ENCODE data around the gene NBAS.
A peak's percentile ranks its signal among the peaks of the same experiment; 100 is the strongest.

NBAS gene

DNA sequence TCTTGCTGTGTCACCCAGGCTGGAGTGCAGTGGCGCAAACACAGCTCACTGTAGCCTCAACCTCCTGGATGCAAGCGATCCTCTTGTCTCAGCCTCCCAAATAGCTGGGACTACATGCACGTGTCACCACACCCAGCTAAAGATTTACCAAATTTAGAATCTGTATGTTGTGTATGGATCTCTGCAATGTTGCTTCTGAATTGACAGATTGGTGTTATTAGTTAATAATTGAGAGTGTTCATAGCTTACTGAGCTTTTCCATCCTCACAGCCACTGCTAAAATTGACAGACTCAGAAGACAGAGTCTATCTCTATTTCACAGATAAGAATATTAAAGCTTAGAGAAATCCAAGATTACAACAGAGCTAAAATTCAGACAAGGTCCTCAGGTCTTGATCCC is 4.3 kb upstream of the NBAS start:
- TF ChIP-seq, protein P1, sequence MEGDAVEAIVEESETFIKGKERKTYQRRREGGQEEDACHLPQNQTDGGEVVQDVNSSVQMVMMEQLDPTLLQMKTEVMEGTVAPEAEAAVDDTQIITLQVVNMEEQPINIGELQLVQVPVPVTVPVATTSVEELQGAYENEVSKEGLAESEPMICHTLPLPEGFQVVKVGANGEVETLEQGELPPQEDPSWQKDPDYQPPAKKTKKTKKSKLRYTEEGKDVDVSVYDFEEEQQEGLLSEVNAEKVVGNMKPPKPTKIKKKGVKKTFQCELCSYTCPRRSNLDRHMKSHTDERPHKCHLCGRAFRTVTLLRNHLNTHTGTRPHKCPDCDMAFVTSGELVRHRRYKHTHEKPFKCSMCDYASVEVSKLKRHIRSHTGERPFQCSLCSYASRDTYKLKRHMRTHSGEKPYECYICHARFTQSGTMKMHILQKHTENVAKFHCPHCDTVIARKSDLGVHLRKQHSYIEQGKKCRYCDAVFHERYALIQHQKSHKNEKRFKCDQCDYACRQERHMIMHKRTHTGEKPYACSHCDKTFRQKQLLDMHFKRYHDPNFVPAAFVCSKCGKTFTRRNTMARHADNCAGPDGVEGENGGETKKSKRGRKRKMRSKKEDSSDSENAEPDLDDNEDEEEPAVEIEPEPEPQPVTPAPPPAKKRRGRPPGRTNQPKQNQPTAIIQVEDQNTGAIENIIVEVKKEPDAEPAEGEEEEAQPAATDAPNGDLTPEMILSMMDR (conservative IDR thresholded peaks at IDR 0.05; ENCODE audit: low read length): no peak
- no peak for DNase-seq (ENCODE audit: low read depth)
- H3K4me3 ChIP-seq (ENCODE audit: low read length): no peak overlapping the region

DNA sequence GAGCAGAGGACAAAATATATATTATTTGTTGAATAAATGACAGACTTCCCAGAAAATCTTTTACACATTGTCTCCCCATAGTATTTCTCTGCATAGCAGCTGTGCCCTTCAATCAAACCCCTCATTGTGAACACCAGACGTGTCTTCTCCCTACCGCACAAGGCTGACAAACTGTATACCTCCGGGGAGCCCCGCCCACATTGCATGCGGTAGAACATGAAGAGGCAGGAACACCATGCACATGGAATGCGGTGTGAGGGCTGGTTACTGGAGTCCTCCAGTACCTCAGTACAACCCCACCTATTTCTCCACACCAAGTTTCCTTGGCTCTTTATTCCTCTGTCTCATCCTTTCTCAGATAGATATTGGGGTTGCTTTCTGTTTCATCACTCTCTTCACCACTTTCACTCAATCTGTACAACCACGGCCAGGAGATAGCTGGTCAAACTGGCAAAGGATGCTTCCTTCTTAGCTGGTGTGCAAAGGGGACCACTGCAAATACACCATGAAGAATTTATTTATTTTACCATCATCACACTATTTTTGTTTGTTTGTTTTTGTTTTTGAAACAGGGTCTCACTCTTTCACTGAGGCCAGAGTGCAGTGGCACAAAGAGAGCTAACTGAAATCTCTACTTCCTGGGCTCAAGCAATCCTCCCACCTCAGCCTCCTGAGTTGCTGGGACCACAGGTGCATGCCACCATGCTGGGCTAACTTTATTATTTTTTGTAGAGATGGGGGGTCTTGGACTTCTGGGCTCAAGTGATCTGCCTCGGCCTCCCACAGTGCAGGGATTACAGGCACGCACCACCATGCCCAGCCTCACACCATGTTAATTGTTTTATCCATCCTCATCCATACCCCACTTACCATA is 2.3 kb upstream of the NBAS start:
- no peak overlapping the region for H3K4me3 ChIP-seq (ENCODE audit: low read length)
- TF ChIP-seq, protein P1 (conservative IDR thresholded peaks at IDR 0.05; ENCODE audit: low read length): no peak
- no peak for DNase-seq (ENCODE audit: low read depth)

DNA sequence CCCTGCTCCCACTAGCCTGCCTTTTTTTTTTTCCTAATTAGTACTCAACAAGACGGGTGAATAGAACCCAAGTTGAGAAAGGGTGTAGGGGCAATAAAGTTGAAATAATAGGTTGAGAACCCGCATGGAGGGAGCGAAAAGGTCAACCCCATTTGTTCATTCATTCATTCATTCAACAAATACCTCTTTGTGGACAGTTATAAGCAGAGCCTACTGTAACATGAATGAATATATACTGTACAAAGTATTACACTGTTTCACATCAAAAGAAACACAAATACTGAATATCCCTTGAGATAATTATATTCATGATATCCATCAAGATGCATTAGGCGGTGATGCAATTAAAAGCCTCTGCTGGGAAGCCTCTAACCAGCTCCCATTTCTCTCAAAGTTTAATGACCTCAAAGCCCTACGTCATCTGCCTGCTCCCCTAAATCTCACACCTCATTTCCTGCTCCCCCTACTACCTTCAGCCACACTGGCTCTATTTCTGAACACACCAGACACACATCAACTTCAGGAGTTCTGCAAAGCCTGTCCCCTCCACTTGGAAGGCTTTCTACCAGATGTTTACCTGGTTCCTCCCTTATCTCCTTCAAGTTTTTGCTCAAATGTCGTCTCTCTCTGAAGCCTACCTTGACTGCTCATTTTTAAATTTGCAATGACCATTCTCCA is 1.4 kb upstream of the NBAS start:
- DNase-seq (ENCODE audit: low read depth): no peak
- no peak overlapping the region for H3K4me3 ChIP-seq (ENCODE audit: low read length)

DNA sequence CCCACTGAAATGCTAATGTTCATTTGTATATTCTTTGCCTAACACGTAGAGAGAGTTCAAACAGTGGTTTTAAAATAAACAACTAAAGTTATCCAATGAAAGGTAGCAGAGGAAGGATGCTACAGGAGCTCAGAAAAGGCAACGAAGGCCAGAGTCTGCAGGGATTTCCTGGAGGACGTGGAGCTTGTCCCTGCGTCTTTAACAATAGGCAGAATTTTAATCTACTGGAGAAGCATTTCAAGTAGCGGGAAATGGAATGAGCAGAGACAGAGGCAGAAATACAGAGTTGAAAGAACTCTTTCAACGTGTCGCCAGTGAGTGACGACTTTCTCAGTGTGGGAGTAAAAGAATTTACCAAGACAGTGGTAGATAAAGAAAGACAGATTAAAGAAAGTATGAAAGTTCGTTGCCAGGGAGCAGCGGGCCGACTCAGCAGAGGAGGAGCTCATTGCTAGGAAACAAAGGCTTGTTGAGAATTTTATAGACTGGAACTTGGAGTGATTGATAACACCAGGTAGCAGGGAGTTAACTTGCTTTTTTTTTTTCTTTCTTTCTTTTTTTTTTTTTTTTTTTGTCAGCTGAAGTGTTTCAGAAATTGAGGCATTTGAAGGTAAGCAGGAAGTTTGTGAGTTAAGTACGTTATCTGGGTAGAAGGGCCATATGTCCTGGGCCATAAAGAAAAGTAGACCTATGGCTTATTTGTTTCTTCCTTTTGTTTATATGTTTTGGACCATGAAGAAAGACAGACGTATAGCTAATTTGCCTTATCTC is 625 bp upstream of the NBAS start:
- TF ChIP-seq, protein P1 (conservative IDR thresholded peaks at IDR 0.05; ENCODE audit: low read length): no peak
- DNase-seq (ENCODE audit: low read depth): peak; percentile 34
- peak overlapping the region; percentile 91 for H3K4me3 ChIP-seq (ENCODE audit: low read length)

More for the DNA sequence above, 1.4 kb upstream of the NBAS start:
- TF ChIP-seq, protein P1 (conservative IDR thresholded peaks at IDR 0.05; ENCODE audit: low read length): no peak

DNA sequence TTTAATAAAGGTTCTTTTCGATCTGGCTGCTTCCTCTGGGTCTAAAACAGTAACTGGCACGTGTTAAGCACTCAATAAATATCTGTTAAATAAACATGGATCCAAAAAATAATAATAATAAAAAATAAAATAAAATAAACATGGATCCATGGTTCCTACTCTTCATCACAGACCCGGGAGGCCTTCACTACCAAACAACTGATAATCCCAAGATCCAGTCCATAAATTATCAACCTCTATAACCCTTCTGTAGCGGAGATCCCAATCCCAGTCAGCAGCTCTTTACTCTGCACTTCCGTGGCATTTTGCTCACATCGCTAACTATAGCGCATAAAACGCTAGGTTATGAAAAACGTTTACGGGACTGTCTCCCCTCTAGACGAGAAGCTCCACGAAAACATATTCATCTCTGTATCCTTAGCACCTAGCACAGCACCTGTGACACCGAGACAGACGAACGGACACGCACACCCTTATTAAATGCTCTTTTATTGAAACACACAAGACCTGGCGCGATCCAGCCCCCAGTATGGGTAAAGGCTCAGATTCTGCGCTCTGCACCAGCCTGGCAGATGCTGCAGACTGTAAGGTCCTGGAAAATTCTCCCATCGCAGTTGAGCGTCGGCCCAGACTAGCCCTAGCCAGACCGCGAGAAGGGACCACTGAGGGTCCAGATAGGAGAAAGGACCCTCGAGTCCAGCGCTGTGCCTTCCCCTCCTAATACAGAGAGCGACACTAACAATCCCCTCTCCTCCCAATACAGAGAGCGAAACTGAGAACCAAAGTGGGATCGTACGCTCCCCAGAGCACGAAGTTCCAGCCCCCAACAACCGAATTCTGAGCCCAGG is 770 bp downstream of the NBAS start:
- peak; percentile 15 for DNase-seq (ENCODE audit: low read depth)
- H3K4me3 ChIP-seq (ENCODE audit: low read length): peak overlapping the region; percentile 91
- TF ChIP-seq, protein P1 (conservative IDR thresholded peaks at IDR 0.05; ENCODE audit: low read length): no peak

DNA sequence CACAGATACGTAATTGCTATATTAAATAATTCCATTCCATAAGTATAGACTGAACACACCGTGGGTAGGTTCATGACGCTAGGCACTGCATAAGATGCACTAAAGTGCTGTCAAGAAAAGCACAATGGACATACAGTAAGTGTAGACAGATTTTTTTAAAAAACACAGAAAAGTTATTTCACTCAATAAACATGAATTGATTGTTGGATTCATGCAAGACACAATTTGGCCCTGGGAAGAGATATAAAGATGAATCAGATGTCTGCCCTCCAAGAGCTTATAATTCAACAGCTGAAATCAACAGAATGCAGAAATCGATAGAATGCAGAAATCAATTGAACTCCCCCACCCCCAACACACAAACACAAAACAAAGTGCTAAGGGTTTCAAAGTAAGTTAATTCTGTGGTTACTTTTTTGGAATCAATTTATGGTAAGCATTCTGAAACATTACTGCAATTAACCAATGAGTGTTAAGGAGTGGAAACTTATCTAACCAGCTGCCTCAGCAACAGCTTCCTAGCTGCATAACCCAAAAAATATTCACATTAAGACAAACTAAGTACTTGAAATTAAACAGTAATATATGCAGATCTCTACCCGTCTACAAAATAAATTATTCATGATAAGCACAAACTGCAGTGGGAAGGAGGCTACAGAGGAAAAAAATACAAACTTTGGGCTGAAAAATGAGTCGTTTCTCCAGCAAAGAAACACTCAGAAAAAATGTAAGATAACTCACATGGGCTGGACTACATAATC is 1.6 kb downstream of the NBAS start:
- DNase-seq (ENCODE audit: low read depth): no peak
- TF ChIP-seq, protein P1 (conservative IDR thresholded peaks at IDR 0.05; ENCODE audit: low read length): no peak
- H3K4me3 ChIP-seq (ENCODE audit: low read length): peak overlapping the region; percentile 91
